BJ (cell line): ENCODE results near the gene ATP5F1D. TPM values are rescaled to one million over a fixed set of nuclear protein-coding genes. Genes with fewer than 3 reads are reported as not detected.

Experiments used
- CTCF ChIA-PET: fragments of 350-600 bp; formaldehyde crosslinking; extraction: SDS; loops from one replicate; lab custom pipeline; 2021; ENCODE audit warnings: antibody characterized with exemption, inconsistent platforms; lab: Yijun Ruan, JAX
- POLR2A ChIA-PET: fragments of 300-600 bp; sonication (Branson Sonifier 250); formaldehyde crosslinking; extraction: SDS; loops from one replicate; lab custom pipeline; 2021; ENCODE audit warnings: antibody characterized with exemption; lab: Charles Lee
- DNase-seq: peaks from one replicate; pipeline ENCODE4 v3.0.0-alpha.2; 2011; ENCODE audit warnings: low read depth
- H3K27me3 ChIP-seq: 2 replicates; pipeline ENCODE4 v1.6.0; 2011; ENCODE audit warnings: low read length; ENCODE audit not compliant: control insufficient read depth, insufficient read depth
- H3K36me3 ChIP-seq: 2 replicates; pipeline ENCODE4 v1.5.1; 2011; ENCODE audit warnings: low read length; ENCODE audit not compliant: control insufficient read depth, insufficient read depth
- H3K4me3 ChIP-seq: 2 replicates; pipeline ENCODE4 v1.5.1; 2011; ENCODE audit warnings: low read depth, mild to moderate bottlenecking, control low read depth, low read length
- polyA plus RNA-seq: library from polyadenylated mRNA; depleted of rRNA; stranded (reverse); fragments of >200 nt; gene quantifications from 2 replicates; pipeline ENCODE4 v1.2.3, GENCODE V29; 2011
- TF ChIP-seq, protein P1 (sequence below): IDR thresholded peaks from 2 replicates; pipeline ENCODE4 v1.5.1; 2011; ENCODE audit warnings: low read depth, mild to moderate bottlenecking, control low read depth, inconsistent platforms, low read length, moderate library complexity; ENCODE audit not compliant: insufficient read depth

The ATP5F1D gene
- polyA plus RNA-seq, 1 experiment, result 65.1 TPM

DNA sequence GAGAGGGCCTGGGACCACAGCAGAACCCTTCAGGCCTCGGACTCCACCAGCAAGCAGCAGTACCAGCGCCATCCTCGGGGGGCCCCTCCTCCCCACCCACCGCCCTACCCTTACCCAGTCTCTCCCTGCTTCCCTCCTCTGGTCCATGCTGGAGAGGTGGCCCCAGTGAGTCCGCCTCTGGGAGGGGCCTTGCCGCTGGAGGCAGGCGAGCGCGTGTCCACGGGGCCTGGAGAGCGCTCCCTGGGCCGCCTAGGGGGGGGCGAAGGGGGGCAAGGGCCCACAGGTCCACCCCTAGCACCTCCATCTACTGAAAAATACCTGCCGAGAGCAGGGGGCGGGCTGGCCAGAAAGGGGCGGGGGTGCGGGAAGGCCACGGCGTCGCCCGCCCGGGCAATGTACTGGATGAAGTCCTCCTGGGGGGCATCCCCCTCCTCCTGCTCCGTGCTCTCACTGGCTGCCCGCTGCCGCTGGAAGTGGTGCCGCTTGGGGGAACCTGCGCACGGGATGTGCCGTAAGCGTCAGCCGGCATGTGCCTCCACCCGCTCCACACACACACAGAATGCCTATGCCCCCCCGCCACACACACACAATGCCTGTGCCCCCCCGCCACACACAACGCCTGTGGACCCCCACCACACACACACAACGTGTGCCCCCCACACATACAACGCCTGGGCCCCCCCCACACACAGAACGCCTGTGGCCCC is 10.6 kb upstream of the ATP5F1D start:
- no peak for DNase-seq
- peaks cover 18% of the 10 kb centered on the region for H3K36me3 ChIP-seq
- TF ChIP-seq, protein P1, sequence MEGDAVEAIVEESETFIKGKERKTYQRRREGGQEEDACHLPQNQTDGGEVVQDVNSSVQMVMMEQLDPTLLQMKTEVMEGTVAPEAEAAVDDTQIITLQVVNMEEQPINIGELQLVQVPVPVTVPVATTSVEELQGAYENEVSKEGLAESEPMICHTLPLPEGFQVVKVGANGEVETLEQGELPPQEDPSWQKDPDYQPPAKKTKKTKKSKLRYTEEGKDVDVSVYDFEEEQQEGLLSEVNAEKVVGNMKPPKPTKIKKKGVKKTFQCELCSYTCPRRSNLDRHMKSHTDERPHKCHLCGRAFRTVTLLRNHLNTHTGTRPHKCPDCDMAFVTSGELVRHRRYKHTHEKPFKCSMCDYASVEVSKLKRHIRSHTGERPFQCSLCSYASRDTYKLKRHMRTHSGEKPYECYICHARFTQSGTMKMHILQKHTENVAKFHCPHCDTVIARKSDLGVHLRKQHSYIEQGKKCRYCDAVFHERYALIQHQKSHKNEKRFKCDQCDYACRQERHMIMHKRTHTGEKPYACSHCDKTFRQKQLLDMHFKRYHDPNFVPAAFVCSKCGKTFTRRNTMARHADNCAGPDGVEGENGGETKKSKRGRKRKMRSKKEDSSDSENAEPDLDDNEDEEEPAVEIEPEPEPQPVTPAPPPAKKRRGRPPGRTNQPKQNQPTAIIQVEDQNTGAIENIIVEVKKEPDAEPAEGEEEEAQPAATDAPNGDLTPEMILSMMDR, result no peak
- H3K4me3 ChIP-seq, result no peak overlapping the region
- ChIA-PET POLR2A (no interaction called here), CTCF (interaction anchor here (0.9 kb wide), 1 partner anchor 10 kb away, joined by 3 read pairs; no protein-coding TSS in a partner anchor)
- no peaks in the 10 kb centered on the region for H3K27me3 ChIP-seq

DNA sequence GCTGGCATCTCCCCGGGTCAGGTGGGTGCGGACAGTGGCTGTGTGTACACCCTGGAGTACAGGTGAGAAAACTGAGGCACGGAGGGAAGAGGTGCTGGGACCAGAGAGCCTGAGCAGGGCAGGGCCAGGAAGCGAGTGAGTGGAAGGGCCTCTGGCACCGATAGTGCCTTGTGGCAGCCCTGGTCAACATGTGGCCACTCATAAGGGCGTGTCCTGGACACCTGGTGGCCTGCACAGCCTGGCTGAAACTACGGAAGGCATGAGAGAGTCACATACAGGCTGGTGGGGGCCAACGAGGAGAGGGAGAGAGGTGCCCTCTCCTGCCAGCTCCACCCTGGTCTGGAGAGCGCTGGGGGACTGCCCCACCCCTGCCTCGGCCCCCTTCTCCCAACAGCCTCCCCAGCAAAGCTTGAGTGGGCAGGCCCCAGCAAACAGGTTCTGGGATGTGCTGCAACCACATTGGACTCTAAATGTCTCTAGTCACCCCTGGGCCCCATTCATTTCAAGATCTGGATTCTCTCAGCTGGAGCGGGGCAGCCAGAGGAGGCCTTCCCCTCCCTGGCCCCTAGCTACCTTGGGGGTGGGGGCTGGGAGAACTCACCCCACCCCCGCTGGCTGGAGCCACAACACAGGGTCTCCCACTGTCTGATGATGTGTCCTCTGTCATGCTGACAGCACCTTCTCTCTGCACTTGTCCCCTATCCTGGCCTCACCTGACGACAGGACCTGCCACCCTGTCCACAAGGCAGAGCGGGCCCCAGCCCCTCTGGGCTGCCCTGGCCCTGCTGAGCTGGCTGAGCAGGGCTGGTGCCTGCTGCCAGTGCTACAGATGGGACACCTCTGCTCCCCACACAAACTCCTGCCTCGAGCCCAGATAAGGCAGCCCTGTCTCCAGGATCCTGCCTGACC is 9.6 kb upstream of the ATP5F1D start:
- TF ChIP-seq, protein P1, result no peak
- peaks cover 10% of the 10 kb centered on the region for H3K36me3 ChIP-seq
- H3K4me3 ChIP-seq, result no peak overlapping the region
- ChIA-PET CTCF (interaction anchor here (0.9 to 1.8 kb wide), 2 partner anchors 9 to 11 kb away, joined by 3 to 8 read pairs; no protein-coding TSS in a partner anchor), POLR2A (interaction anchor here (0.6 kb wide), 1 partner anchor 38 kb away, joined by 13 read pairs; no protein-coding TSS in a partner anchor)
- DNase-seq, result no peak
- no peaks in the 10 kb centered on the region for H3K27me3 ChIP-seq

GRCh38 chr19:1232652-1233072 is 8.9 kb upstream of the ATP5F1D start:
- ChIA-PET CTCF (interaction anchor here (0.9 to 1.8 kb wide), 2 partner anchors 9 to 12 kb away, joined by 3 to 8 read pairs; no protein-coding TSS in a partner anchor), POLR2A (interaction anchor here (0.6 kb wide), 1 partner anchor 37 kb away, joined by 13 read pairs; no protein-coding TSS in a partner anchor)
- H3K4me3 ChIP-seq, result no peak overlapping the region
- no peaks in the 10 kb centered on the region for H3K27me3 ChIP-seq
- peaks cover 10% of the 10 kb centered on the region for H3K36me3 ChIP-seq
- TF ChIP-seq, protein P1, result no peak
- no peak for DNase-seq

- Histone ChIP-seq H3K27me3 (no peaks in the 10 kb centered on the region), H3K36me3 (peaks cover 10% of the 10 kb centered on the region), H3K4me3 (no peak overlapping the region)
- DNase-seq, result no peak
- ChIA-PET POLR2A (no interaction called here), CTCF (interaction anchor here (1.8 kb wide), 1 partner anchor 10 kb away, joined by 8 read pairs; no protein-coding TSS in a partner anchor)
- TF ChIP-seq, protein P1, result no peak
These were observed 8.4 kb upstream of the ATP5F1D start for GRCh38 chr19:1233115-1233667.
